ENCODE measurements around the gene ZDHHC4.
A peak's percentile ranks its signal among the peaks of the same experiment; 100 is the strongest.

The ZDHHC4 gene

DNA sequence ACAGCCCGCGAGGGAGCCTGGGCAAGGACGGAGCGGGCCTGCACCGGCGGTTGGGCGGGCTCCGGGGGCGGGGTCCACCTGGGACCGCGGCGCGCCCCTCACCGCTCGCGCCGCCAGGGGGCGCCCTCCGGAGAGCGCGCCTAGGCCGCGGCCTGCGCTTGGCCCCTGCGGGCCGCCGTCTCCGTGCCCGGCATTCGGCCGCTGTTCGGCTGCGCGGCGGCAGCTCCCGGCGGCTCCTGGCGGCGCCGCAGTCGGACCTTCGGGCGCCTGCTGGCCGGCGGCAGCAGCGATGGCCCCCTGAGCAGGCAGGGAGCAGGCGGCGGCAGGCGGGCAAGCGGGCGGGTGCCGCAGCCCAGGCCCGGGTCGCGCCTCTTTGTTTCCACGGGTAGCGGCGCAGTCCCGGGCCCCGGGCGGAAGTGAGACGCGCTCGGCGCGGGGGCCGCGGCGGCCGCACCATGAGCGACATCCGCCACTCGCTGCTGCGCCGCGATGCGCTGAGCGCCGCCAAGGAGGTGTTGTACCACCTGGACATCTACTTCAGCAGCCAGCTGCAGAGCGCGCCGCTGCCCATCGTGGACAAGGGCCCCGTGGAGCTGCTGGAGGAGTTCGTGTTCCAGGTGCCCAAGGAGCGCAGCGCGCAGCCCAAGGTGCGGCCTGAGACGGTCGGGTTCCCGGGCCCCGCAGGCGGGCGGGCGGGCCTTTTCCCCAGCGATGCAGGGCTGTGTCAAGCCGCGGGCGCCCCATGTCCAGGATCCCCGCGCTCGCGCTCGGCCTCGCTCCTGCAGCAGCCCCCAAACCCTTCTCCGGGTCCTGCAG lies 12.8 kb downstream of the ZDHHC4 start, which contains the start of gene INTS15:
TSS of gene INTS15 (plus strand) at position 193 of the 816 bp plus-strand sequence. CDS start at position 456, 263 bp downstream.
- peak within 1 kb of the TSS; percentile 100 for H3K4me3 ChIP-seq (ENCODE audit: low read length)
- H3K36me3 ChIP-seq (replicated peaks; ENCODE audit: insufficient read depth, low read length): no peaks in the 10 kb centered on the region
- peak within 1 kb of the TSS; percentile 55; the same call in 1 of the 2 replicates for H3K27ac ChIP-seq (ENCODE audit: low read length)
- H3F3A ChIP-seq (ENCODE audit: insufficient read depth, low read length): peaks cover 8% of the 10 kb centered on the region
- peak within 1 kb of the TSS; percentile 86 for H2AFZ ChIP-seq (ENCODE audit: low read length)
- H3K79me2 ChIP-seq (ENCODE audit: low read length): peaks cover 23% of the 10 kb centered on the region
- no peaks in the 10 kb centered on the region for H3K9me3 ChIP-seq (replicated peaks; ENCODE audit: insufficient read depth, low read length)
- H3K4me1 ChIP-seq (ENCODE audit: low read length): peaks cover 7% of the 10 kb centered on the region; the same call in 1 of the 2 replicates
- no peaks in the 10 kb centered on the region for H3K27me3 ChIP-seq (replicated peaks; ENCODE audit: insufficient read depth, low read length)
- DNase-seq: peak; percentile 86
- H3K9me2 ChIP-seq (replicated peaks; ENCODE audit: insufficient read depth, low read length): no peaks in the 10 kb centered on the region
- peak within 1 kb of the TSS; percentile 86 for H3K4me2 ChIP-seq (ENCODE audit: low read depth, low read length)
- H4K20me1 ChIP-seq (ENCODE audit: insufficient read depth, low read length): no peaks in the 10 kb centered on the region
- peak within 1 kb of the TSS; percentile 77 for H3K9ac ChIP-seq (ENCODE audit: low read length)
- no peak for TF ChIP-seq EZH2 (optimal IDR thresholded peaks at IDR 0.05; ENCODE audit: low read depth, low read length)
- TF ChIP-seq, protein P1, sequence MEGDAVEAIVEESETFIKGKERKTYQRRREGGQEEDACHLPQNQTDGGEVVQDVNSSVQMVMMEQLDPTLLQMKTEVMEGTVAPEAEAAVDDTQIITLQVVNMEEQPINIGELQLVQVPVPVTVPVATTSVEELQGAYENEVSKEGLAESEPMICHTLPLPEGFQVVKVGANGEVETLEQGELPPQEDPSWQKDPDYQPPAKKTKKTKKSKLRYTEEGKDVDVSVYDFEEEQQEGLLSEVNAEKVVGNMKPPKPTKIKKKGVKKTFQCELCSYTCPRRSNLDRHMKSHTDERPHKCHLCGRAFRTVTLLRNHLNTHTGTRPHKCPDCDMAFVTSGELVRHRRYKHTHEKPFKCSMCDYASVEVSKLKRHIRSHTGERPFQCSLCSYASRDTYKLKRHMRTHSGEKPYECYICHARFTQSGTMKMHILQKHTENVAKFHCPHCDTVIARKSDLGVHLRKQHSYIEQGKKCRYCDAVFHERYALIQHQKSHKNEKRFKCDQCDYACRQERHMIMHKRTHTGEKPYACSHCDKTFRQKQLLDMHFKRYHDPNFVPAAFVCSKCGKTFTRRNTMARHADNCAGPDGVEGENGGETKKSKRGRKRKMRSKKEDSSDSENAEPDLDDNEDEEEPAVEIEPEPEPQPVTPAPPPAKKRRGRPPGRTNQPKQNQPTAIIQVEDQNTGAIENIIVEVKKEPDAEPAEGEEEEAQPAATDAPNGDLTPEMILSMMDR (IDR thresholded peaks at IDR 0.05; ENCODE audit: low read length): peak; percentile 28; the same call in 1 of the 2 replicates
- TF ChIP-seq EZH2phosphoT487 (IDR thresholded peaks at IDR 0.05; ENCODE audit: low read length): no peak

DNA sequence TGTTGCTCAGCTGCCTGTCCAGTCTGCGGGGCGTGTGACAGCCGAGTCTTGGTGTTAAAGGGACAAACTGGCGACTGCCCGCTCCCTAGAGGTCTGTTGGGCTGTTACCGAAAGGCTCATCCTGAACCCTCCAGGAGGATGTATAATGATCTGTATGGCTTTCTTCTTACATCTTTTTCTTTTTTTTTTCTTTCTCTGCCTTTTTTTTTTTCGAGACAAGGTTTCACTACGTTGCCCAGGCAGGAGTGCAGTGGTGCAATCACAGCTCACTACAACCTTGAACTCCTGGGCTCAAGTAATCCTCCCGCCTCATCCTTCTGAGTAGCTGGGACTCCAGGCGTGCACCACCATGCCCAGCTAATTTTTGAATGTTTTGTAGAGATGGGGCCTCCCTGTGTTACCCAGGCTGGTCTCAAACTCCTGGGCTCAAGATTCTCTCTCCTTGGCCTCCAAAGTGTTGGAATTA lies 13.4 kb downstream of the ZDHHC4 start:
- peaks cover 7% of the 10 kb centered on the region; the same call in 1 of the 2 replicates for H3K4me1 ChIP-seq (ENCODE audit: low read length)
- no peaks in the 10 kb centered on the region for H3K9me2 ChIP-seq (replicated peaks; ENCODE audit: insufficient read depth, low read length)
- peak overlapping the region; percentile 32; the same call in 1 of the 2 replicates for H3K27ac ChIP-seq (ENCODE audit: low read length)
- H3K79me2 ChIP-seq (ENCODE audit: low read length): peaks cover 23% of the 10 kb centered on the region
- no peaks in the 10 kb centered on the region for H3K27me3 ChIP-seq (replicated peaks; ENCODE audit: insufficient read depth, low read length)
- H2AFZ ChIP-seq (ENCODE audit: low read length): peak overlapping the region; percentile 86
- H3K36me3 ChIP-seq (replicated peaks; ENCODE audit: insufficient read depth, low read length): no peaks in the 10 kb centered on the region
- peaks cover 8% of the 10 kb centered on the region for H3F3A ChIP-seq (ENCODE audit: insufficient read depth, low read length)
- peak overlapping the region; percentile 77 for H3K9ac ChIP-seq (ENCODE audit: low read length)
- peak overlapping the region; percentile 67 for H3K4me2 ChIP-seq (ENCODE audit: low read depth, low read length)
- H3K9me3 ChIP-seq (replicated peaks; ENCODE audit: insufficient read depth, low read length): no peaks in the 10 kb centered on the region
- TF ChIP-seq, protein P1 (IDR thresholded peaks at IDR 0.05; ENCODE audit: low read length): no peak
- TF ChIP-seq EZH2phosphoT487 (IDR thresholded peaks at IDR 0.05; ENCODE audit: low read length) (no peak), EZH2 (optimal IDR thresholded peaks at IDR 0.05; ENCODE audit: low read depth, low read length) (no peak)
- H3K4me3 ChIP-seq (ENCODE audit: low read length): peak overlapping the region; percentile 100
- H4K20me1 ChIP-seq (ENCODE audit: insufficient read depth, low read length): no peaks in the 10 kb centered on the region
- DNase-seq: peak; percentile 31

DNA sequence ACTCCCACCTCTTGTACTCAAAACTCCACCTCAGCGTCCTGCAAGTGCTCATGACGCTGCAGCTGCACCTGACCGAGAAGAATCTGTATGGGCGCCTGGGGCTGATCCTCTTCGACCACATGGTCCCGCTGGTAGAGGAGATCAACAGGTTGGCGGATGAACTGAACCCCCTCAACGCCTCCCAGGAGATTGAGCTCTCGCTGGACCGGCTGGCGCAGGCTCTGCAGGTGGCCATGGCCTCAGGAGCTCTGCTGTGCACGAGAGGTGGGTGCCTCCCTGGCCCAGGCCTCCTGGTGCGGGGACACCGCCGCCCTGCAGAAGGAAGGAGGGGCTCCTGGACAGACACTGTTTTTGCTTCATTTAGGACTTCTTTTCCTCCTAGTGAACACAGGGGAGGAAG lies 22.8 kb downstream of the ZDHHC4 start:
- TF ChIP-seq, protein P1 (IDR thresholded peaks at IDR 0.05; ENCODE audit: low read length): no peak
- TF ChIP-seq EZH2phosphoT487 (IDR thresholded peaks at IDR 0.05; ENCODE audit: low read length) (no peak), EZH2 (optimal IDR thresholded peaks at IDR 0.05; ENCODE audit: low read depth, low read length) (no peak)
- Histone ChIP-seq H3K36me3 (replicated peaks; ENCODE audit: insufficient read depth, low read length) (peaks cover 3% of the 10 kb centered on the region; the same call in 1 of the 2 replicates), H3K9me3 (replicated peaks; ENCODE audit: insufficient read depth, low read length) (no peaks in the 10 kb centered on the region), H3K9ac (ENCODE audit: low read length) (no peak overlapping the region), H4K20me1 (ENCODE audit: insufficient read depth, low read length) (no peaks in the 10 kb centered on the region), H3K4me2 (ENCODE audit: low read depth, low read length) (no peak overlapping the region), H3K9me2 (replicated peaks; ENCODE audit: insufficient read depth, low read length) (no peaks in the 10 kb centered on the region), H3F3A (ENCODE audit: insufficient read depth, low read length) (no peaks in the 10 kb centered on the region), H3K27me3 (replicated peaks; ENCODE audit: insufficient read depth, low read length) (no peaks in the 10 kb centered on the region), H3K27ac (ENCODE audit: low read length) (no peak overlapping the region), H3K4me3 (ENCODE audit: low read length) (no peak overlapping the region), H3K4me1 (ENCODE audit: low read length) (no peaks in the 10 kb centered on the region), H2AFZ (ENCODE audit: low read length) (no peak overlapping the region), H3K79me2 (ENCODE audit: low read length) (no peaks in the 10 kb centered on the region)
- no peak for DNase-seq
